GM06990 (cell line): Measurements from ENCODE around the gene VWA1.
"Not testable (repeated sequence)": the region's sequence is repeated elsewhere in the genome, so short reads cannot be mapped to it uniquely, and the experiment has no call there.

Experiments
- DNase-seq: peaks from one replicate; pipeline ENCODE4 v3.0.0-alpha.2; 2011; ENCODE audit not compliant: insufficient read length; ENCODE audit errors: extremely low read depth
- H3K27me3 ChIP-seq: replicated peaks from 2 replicates; pipeline ENCODE4 v1.6.0; 2011; ENCODE audit warnings: low read length; ENCODE audit not compliant: control insufficient read depth, insufficient read depth
- H3K36me3 ChIP-seq: 2 replicates; pipeline ENCODE4 v1.5.1; 2011; ENCODE audit warnings: low read length; ENCODE audit not compliant: control insufficient read depth, insufficient read depth
- H3K4me3 ChIP-seq: replicated peaks from 2 replicates; pipeline ENCODE4 v1.5.1; 2011; ENCODE audit warnings: low read depth, mild to moderate bottlenecking, control low read depth, low read length
- TF ChIP-seq, protein P1 (sequence below): IDR thresholded peaks from 2 replicates; pipeline ENCODE4 v1.5.1; 2011; ENCODE audit warnings: low read length, control low read depth, mild to moderate bottlenecking, inconsistent platforms; ENCODE audit not compliant: insufficient read depth, poor library complexity, severe bottlenecking

Gene VWA1

DNA sequence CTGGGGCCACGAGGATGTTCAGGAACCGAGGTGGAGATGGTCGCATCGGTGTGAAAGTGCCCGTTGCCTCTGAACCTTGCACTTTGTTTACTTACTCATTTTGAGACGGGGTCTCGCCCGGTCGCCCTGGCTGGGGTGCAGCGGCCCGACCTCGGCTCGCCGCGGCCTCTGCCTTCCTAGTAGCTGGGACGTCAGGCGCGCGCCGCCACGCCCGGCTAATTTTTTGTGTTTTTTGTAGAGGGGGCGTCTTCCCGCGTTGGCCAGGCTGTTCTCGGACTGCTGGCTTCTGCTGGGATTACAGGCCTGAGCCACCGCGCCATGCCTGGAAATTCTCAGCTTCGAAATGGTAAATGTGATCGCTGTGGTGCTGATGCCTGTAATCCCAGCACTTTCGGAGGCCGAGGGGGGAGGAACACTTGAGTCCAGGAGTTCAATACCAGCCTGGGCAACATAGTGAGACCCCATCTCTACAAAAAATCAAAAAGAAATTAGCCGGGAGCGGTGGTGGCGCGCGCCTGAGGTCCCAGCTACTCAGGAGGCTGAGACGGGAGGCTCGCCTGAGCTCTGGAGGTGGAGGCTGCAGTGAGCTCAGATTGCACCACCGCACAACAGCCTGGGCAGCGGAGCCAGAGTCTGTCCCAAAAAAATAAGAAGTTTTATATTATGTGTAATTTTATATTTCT is 27.7 kb upstream of the VWA1 start:
- Histone ChIP-seq H3K27me3 (no peaks in the 10 kb centered on the region), H3K36me3 (peaks cover 8% of the 10 kb centered on the region), H3K4me3 (peak overlapping the region; percentile 97)
- peak; percentile 64 for DNase-seq
- TF ChIP-seq, protein P1, sequence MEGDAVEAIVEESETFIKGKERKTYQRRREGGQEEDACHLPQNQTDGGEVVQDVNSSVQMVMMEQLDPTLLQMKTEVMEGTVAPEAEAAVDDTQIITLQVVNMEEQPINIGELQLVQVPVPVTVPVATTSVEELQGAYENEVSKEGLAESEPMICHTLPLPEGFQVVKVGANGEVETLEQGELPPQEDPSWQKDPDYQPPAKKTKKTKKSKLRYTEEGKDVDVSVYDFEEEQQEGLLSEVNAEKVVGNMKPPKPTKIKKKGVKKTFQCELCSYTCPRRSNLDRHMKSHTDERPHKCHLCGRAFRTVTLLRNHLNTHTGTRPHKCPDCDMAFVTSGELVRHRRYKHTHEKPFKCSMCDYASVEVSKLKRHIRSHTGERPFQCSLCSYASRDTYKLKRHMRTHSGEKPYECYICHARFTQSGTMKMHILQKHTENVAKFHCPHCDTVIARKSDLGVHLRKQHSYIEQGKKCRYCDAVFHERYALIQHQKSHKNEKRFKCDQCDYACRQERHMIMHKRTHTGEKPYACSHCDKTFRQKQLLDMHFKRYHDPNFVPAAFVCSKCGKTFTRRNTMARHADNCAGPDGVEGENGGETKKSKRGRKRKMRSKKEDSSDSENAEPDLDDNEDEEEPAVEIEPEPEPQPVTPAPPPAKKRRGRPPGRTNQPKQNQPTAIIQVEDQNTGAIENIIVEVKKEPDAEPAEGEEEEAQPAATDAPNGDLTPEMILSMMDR, result no peak

DNA sequence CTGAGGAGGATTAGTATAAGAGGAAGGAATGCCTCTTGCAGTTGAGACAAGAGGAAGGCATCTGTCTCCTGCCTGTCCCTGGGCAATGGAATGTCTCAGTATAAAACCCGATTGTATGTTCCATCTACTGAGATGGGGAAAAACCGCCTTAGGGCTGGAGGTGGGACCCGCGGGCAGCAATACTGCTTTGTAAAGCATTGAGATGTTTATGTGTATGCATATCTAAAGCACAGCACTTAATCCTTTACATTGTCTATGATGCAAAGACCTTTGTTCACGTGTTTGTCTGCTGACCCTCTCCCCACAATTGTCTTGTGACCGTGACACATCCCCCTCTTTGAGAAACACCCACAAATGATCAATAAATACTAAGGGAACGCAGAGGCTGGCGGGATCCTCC is 25.3 kb upstream of the VWA1 start:
- H3K27me3 ChIP-seq, DNase-seq, H3K4me3 ChIP-seq, H3K36me3 ChIP-seq: not testable (repeated sequence)

DNA sequence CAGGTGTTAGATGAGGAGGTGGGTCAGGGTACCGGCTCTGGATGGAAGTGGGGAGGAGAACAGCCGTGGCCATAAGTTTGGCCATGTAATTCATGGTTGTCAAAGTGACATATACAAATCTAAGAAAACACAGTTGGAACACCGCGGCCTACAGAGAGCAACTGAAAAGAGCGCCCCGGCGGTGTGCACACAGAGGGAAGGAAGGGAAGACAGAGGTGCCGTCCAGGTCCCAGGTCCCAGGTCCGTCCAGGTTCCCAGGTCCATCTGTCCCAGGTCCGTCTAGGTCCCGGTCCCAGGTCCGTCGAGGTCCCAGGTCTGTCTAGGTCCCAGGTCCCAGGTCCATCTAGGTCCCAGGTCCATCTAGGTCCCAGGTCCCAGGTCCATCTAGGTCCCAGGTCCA is 23.9 kb upstream of the VWA1 start:
- no peaks in the 10 kb centered on the region; the same call in 1 of the 2 replicates for H3K36me3 ChIP-seq
- no peak for DNase-seq
- no peaks in the 10 kb centered on the region for H3K27me3 ChIP-seq
- TF ChIP-seq, protein P1, result no peak
- H3K4me3 ChIP-seq, result no peak overlapping the region

DNA sequence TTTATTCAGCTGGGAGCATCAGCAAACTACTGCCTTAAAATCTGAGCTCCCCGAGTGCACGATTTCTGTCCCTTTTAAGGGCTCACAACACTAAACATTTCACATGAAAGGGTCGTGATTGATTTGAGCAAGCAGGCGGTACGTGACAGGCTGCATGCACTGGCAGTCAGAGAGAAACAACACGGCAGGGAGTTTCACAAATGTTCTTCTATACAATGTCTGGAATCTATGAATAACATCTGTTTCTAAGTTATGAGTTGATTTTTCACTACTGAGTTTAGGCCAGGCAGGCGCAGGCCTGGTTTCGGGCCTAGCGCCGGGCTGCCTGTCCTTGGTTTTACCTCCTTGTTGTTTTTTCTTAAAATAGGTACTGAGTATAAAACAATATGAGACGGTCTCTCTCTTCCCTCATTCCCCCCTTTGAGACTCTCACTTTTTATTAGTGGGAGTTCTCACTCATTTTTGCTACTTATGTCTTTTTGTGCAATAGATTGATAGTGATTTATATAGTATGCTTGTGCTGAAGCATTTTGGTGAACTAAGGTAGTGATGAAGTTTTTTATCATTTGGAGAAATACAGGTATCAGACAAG is 23.1 kb upstream of the VWA1 start:
- H3K36me3 ChIP-seq, DNase-seq, H3K27me3 ChIP-seq, H3K4me3 ChIP-seq: not testable (repeated sequence)

DNA sequence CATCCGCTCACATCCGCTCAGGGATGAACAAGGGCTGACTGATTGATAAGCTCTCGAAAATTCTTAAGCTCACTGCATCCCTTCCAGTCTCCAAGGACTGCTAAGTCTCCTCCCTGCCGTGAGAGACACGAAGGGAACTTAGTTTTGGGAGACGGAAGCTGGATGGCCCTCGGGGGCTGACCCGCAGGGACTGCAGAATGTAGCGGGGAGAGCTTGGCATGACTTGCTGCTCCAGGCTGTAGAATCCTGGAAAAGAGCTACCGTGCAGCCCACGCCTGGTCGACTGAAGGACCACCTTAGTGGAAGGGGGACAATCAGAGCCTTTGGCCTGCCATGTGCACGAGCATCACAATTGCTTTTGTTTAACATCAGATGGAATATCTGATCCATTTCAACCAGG is 19.7 kb upstream of the VWA1 start:
- Histone ChIP-seq H3K36me3 (no peaks in the 10 kb centered on the region), H3K27me3 (no peaks in the 10 kb centered on the region), H3K4me3 (no peak overlapping the region)
- TF ChIP-seq, protein P1, result no peak
- DNase-seq, result no peak

DNA sequence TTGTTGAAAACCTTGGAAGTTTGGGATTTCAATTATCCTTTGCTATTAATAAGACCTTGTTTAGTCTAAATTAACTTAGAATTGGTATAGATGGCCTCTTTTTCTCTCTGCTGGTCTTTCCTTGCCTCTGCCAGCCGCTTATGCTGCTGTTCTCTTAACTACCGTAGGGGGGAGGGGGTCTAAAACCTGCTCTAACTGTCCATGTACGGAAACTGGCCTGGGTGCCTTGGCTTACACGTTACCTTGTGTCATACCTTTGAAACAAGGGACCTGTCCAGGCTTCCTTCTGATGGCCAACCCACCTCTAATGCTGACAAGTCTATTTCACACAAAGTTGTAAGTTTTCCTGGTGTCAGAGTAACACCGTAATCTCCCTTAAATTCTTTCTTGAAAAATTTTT is 18.1 kb upstream of the VWA1 start:
- not testable (repeated sequence) for H3K27me3 ChIP-seq, H3K36me3 ChIP-seq, DNase-seq
- peak overlapping the region; percentile 18 for H3K4me3 ChIP-seq

DNA sequence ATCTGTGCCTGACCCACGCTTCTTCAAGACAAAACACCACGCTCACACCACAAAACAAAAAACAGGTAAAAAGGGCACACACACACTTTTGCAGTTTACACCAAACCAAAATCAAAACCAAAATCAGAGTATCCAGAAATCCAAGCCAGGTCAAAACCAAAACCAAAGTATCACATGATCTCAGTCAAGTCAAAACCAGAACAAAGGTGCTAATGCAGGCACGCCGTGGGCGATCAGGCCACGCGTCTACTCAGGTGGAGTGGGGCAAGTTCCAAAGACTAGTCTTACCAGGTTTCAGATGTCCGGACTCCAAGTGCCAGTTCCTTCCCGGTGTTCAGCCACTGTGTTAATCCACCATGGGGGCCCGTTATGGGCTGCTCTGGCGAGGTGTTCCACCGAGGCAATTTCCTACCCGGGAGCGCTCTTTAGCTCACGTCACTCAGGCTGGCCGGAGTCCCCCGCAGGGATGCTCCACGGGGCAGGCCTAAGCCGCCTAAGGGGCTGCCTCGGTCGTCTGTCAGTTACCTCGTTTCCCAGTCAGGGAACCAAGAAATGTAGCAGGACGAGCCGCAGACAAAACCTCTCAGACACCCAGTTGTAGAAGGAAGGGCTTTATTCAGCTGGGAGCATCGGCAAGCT is 17.5 kb upstream of the VWA1 start:
- not testable (repeated sequence) for H3K36me3 ChIP-seq, H3K27me3 ChIP-seq, DNase-seq, H3K4me3 ChIP-seq
